B cell (primary cell): ENCODE measurements around the gene EEPD1.

Experiments used
- EZH2 ChIP-seq: IDR thresholded peaks from 2 replicates; pipeline ENCODE4 v1.6.1; 2012; ENCODE audit warnings: borderline replicate concordance, low read depth, mild to moderate bottlenecking, moderate library complexity, low read length; ENCODE audit not compliant: insufficient read depth, poor library complexity, severe bottlenecking
- TF ChIP-seq, protein P1 (sequence below): fragments of 200-600 bp; IDR thresholded peaks from one replicate; pipeline ENCODE4 v1.8.0; 2022; ENCODE audit warnings: antibody characterized with exemption, mild to moderate bottlenecking

DNA sequence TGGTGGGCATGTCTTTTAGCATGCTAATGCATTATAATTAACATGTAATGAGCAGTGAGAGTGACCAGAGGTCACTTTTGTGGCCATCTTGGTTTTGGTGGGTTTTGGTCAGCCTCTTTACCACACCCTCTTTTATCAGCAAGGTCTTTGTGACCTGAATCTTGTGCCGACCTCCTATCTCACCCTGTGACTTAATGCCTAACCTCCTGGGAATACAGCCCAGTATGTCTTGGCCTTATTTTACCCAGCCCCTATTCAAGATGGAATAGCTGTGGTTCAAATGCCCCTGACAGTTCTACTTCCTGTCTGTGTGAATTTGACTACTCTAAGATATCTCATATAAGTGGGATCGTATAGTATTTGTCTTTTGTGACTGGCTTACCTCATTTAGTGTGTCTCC, 85.1 kb downstream of the EEPD1 start:
- TF ChIP-seq, protein P1, sequence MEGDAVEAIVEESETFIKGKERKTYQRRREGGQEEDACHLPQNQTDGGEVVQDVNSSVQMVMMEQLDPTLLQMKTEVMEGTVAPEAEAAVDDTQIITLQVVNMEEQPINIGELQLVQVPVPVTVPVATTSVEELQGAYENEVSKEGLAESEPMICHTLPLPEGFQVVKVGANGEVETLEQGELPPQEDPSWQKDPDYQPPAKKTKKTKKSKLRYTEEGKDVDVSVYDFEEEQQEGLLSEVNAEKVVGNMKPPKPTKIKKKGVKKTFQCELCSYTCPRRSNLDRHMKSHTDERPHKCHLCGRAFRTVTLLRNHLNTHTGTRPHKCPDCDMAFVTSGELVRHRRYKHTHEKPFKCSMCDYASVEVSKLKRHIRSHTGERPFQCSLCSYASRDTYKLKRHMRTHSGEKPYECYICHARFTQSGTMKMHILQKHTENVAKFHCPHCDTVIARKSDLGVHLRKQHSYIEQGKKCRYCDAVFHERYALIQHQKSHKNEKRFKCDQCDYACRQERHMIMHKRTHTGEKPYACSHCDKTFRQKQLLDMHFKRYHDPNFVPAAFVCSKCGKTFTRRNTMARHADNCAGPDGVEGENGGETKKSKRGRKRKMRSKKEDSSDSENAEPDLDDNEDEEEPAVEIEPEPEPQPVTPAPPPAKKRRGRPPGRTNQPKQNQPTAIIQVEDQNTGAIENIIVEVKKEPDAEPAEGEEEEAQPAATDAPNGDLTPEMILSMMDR, result no peak
- TF ChIP-seq EZH2, result no peak
